Superior temporal gyrus (tissue), 1 donor: ENCODE results near the gene CD33.
"Not testable (repeated sequence)": the region's sequence is repeated elsewhere in the genome, so short reads cannot be mapped to it uniquely, and the experiment has no call there.

ENCODE experiments used
- DNase-seq: peaks from one replicate; pipeline ENCODE4 v3.0.0-alpha.2; 2016; ENCODE audit errors: extremely low spot score

The CD33 gene

GRCh38 chr19:51224898-51225393 lies at the start of gene CD33:
Gene CD33 (plus strand): TSS chr19:51225080. CDS start chr19:51225119, 39 bp downstream.
- DNase-seq: not testable (repeated sequence)

GRCh38 chr19:51179256-51179655 lies 45.6 kb upstream of the CD33 start:
- DNase-seq: no peak

- DNase-seq: no peak
Measured at GRCh38 chr19:51181377-51181912, 43.4 kb upstream of the CD33 start.

- no peak for DNase-seq
Measured at GRCh38 chr19:51181913-51182419, 42.9 kb upstream of the CD33 start.

GRCh38 chr19:51183629-51184028 lies 41.3 kb upstream of the CD33 start:
- no peak for DNase-seq

GRCh38 chr19:51185069-51185867 lies 39.6 kb upstream of the CD33 start:
- DNase-seq: no peak

GRCh38 chr19:51185868-51186215 lies 39.0 kb upstream of the CD33 start:
- DNase-seq: no peak

- DNase-seq: no peak
Measured at GRCh38 chr19:51186323-51186722, 38.6 kb upstream of the CD33 start.

GRCh38 chr19:51187395-51188226 lies 37.3 kb upstream of the CD33 start:
- peak; percentile 32 for DNase-seq

- no peak for DNase-seq
Measured at GRCh38 chr19:51188227-51188559, 36.7 kb upstream of the CD33 start.

- no peak for DNase-seq
Measured at GRCh38 chr19:51192689-51193088, 32.2 kb upstream of the CD33 start.

- no peak for DNase-seq
Measured at GRCh38 chr19:51194527-51195315, 30.2 kb upstream of the CD33 start.

GRCh38 chr19:51195316-51195586 lies 29.6 kb upstream of the CD33 start:
- DNase-seq: no peak

- DNase-seq: no peak
Measured at GRCh38 chr19:51195616-51196015, 29.3 kb upstream of the CD33 start.

- DNase-seq: no peak
Measured at GRCh38 chr19:51196181-51196580, 28.7 kb upstream of the CD33 start.

GRCh38 chr19:51198641-51199040 lies 26.2 kb upstream of the CD33 start:
- DNase-seq: no peak

- DNase-seq: no peak
Measured at GRCh38 chr19:51200071-51200666, 24.7 kb upstream of the CD33 start.

- no peak for DNase-seq
Measured at GRCh38 chr19:51201712-51202111, 23.2 kb upstream of the CD33 start.

GRCh38 chr19:51203916-51204315 lies 21.0 kb upstream of the CD33 start:
- no peak for DNase-seq

- no peak for DNase-seq
Measured at GRCh38 chr19:51204321-51204720, 20.6 kb upstream of the CD33 start.

GRCh38 chr19:51207747-51208146 lies 17.1 kb upstream of the CD33 start:
- DNase-seq: no peak
